Measurements from ENCODE around the gene TSEN54. TPM values are rescaled to one million over a fixed set of nuclear protein-coding genes. Genes with fewer than 3 reads are reported as not detected.
A peak's percentile ranks its signal among the peaks of the same experiment; 100 is the strongest.

TSEN54 gene
- total RNA-seq, 3 donors from 2014 or later = 26.3 to 38.0 (median 28.7) TPM

DNA sequence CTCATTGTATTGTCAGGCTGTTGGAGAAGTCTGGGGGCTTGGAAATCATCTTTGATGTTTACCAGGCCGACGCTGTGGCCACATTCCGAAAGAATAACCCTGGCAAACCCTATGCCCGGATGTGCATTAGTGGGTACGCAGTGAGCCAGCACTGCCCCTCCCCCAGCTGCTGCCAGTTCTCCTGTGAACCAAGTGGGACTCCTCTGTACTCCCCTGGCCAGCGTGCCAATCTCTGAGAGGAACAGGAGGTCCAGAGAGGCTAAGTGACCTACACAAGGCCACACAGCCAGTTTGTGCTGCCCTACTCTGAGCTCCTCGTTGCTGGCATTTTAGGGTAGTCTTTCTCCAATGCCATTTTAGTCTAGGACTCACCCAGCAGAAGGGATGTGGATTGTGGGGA, 7.3 kb downstream of the TSEN54 start:
- Histone ChIP-seq H3K4me3 (no peak overlapping the region), H3K36me3 (ENCODE audit: low read depth) (peaks cover 7% of the 10 kb centered on the region), H3K4me1 (ENCODE audit: low read depth) (peaks cover 13% of the 10 kb centered on the region), H3K9me3 (no peaks in the 10 kb centered on the region)
- ATAC-seq (no peak), DNase-seq (peak in 1 of 3 donors; percentile 54)
- intact Hi-C loops (cut with DNase I, micrococcal nuclease) = no loop called here
- TF ChIP-seq, protein P1, sequence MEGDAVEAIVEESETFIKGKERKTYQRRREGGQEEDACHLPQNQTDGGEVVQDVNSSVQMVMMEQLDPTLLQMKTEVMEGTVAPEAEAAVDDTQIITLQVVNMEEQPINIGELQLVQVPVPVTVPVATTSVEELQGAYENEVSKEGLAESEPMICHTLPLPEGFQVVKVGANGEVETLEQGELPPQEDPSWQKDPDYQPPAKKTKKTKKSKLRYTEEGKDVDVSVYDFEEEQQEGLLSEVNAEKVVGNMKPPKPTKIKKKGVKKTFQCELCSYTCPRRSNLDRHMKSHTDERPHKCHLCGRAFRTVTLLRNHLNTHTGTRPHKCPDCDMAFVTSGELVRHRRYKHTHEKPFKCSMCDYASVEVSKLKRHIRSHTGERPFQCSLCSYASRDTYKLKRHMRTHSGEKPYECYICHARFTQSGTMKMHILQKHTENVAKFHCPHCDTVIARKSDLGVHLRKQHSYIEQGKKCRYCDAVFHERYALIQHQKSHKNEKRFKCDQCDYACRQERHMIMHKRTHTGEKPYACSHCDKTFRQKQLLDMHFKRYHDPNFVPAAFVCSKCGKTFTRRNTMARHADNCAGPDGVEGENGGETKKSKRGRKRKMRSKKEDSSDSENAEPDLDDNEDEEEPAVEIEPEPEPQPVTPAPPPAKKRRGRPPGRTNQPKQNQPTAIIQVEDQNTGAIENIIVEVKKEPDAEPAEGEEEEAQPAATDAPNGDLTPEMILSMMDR (IDR thresholded peaks at IDR 0.05) = no peak

DNA sequence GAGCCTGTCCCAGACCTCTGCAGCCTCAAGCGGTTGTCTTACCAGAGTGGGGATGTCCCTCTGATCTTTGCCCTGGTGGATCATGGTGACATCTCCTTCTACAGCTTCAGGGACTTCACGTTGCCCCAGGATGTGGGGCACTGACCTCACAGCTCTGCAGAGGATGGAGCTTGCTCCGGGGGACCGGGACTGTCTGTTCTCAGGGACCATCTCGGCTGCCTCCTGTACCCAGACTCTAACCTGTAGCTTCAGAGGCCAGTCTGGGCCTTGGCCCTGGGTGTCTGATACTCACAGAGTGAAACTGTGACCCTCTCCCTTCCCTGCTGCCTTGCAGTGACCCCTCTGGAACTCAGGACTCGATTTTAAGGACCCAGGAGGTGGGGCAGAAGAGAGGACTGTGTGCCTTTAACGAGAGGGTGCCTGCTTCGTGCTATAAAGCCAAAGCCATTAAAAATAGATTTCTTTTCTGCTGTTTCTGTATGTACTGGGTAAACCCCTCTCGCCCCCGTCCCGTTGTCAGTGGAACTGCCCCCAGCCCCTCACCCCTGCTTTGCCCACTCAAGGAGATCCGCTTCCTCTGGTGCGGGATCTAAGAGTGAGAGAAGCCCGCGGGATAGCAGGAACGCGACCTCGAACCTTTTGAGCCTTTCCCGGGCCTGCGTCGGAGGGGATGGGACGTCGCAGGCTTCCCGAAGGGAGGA, 8.1 kb downstream of the TSEN54 start:
- intact Hi-C loops (cut with DNase I, micrococcal nuclease) = no loop called here
- no peak for ATAC-seq
- peak overlapping the region; percentile 80 for H3K4me3 ChIP-seq
- H3K9me3 ChIP-seq = no peaks in the 10 kb centered on the region
- H3K36me3 ChIP-seq (ENCODE audit: low read depth) = peaks cover 7% of the 10 kb centered on the region
- H3K4me1 ChIP-seq (ENCODE audit: low read depth) = peaks cover 13% of the 10 kb centered on the region
- TF ChIP-seq, protein P1 (IDR thresholded peaks at IDR 0.05) = no peak
- DNase-seq = peak in 1 of 3 donors; percentile 54

DNA sequence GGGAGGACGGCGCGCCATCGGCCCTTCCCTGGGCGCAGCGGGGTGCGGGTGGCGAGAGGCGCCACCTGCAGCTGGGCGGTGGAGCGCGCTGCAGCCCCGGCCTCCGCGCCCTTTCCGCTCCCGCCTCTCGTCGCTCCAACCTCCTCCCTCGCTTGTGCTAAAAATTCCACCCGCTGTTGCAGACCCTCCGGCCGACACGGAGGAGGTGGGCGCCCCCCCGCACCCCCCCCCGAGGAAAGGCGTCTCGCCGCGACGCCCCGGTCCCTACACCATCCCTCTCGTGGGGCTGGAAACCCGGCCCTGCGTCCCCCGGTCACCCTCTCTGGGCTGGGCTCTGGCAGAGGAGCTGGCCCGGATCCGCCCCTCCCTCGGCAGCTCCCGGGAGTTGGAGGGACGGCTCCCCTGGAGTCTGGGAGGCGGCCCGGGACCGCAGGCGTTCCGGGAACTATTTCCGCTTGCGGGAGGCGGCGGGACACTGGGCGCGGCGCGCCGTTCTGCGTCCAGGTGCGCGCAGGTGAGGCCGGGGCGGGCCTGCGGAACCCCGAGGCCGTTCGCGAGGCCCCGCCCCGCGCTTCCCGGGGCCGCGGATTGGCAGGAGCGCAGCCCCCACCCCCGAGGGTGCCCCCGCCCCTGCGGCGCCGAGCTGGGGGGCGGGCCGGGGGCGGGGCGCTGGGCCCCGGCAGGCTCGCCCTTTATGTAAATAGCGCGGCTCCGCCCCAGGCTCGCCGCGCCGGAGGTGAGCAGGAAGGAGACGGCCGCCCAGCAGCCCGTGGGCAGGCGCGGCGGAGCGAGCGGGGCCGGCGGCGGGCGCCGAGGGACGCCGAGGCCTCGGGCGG, 8.9 kb downstream of the TSEN54 start, which contains the start of gene LLGL2:
Gene LLGL2 (plus strand): TSS at position 728 of the 836 bp plus-strand sequence. CDS start 17,730 bp downstream, outside the sequence.
- TF ChIP-seq, protein P1 (IDR thresholded peaks at IDR 0.05) = no peak
- peak within 1 kb of the TSS; percentile 80 for H3K4me3 ChIP-seq
- intact Hi-C loops (cut with DNase I, micrococcal nuclease) = no loop called here
- no peaks in the 10 kb centered on the region for H3K9me3 ChIP-seq
- ATAC-seq = peak; percentile 85
- H3K36me3 ChIP-seq (ENCODE audit: low read depth) = peaks cover 7% of the 10 kb centered on the region
- peaks cover 18% of the 10 kb centered on the region for H3K4me1 ChIP-seq (ENCODE audit: low read depth)
- peak; percentile 95 to 97 (median 96) for DNase-seq

DNA sequence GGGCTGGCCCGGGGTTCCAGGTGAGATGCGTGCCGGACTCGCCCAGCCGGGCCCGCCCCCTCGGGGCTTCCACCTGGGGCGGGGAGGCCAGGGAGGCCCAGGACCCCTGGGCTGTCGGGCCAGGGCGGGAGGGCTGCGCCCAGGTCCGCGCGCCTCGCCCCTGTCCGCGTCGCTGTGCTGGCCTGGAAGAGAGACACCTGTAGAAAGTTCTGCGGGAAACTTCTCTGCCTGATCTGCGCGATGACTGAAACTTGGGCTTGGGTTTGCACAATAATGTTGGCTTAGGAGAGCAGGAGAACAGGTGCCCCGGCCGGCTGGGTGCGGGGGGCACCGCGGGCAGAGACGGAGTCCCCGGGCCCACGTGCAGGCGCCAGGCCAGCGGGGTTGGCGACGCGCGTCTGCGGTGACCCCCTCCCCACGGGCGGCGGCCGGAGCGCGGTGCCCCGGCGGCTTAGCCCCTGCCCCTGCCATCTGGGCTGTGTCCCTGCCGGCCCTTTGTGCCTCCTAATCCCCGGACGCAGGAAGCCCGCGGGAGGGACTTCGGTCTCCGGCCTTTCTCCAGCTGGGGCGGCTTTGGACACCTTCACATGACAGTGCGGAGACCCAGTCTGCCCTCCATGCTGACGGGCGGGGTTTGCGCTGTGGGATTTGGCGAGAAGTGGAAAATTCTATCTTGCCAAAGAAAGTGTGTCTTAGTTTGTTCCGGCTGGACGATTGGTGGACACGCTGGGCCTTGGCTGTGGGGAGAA, 9.7 kb downstream of the TSEN54 start:
- ATAC-seq = peak; percentile 24
- TF ChIP-seq, protein P1 (IDR thresholded peaks at IDR 0.05) = no peak
- intact Hi-C loops (cut with DNase I, micrococcal nuclease) = no loop called here
- Histone ChIP-seq H3K9me3 (no peaks in the 10 kb centered on the region), H3K4me3 (peak overlapping the region; percentile 80), H3K4me1 (ENCODE audit: low read depth) (peaks cover 25% of the 10 kb centered on the region), H3K36me3 (ENCODE audit: low read depth) (peaks cover 7% of the 10 kb centered on the region)
- peak; percentile 46 to 71 (median 71) for DNase-seq

DNA sequence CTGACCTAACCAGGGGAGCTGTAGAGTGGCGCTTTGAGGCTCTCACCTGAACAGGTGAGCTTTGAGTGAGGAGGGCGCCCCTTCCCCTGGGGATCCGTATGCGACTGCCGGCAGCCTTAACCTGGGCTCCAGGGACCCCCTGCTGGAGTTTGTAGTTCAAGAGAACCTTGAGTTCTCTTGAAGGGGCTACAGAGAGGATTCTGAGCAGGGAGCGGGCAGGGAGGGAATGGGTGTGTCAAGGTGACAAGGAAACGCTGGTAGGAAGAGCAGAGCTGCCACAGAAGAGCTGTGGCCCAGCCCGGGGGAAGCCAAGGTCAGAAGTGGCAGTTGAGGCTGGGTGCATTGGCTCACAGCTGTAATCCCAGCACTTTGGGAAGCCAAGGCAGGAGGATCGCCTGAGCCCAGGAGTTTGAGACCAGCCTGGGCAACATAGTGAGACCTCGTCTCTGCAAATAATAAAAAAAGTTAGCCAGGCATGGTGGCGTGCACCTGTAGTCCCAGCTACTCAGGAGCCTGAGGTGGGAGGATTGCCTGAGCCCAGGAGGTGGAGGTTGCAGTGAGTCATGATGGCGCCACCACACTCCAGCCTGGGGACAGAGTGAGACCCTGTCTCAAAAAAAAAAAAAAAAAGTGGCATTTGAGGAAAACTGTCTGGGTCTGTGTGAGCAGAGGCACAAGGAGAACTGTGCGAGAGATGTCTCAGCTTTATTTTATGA, 10.4 kb downstream of the TSEN54 start:
- peak overlapping the region; percentile 80 for H3K4me3 ChIP-seq
- TF ChIP-seq, protein P1 (IDR thresholded peaks at IDR 0.05) = no peak
- H3K4me1 ChIP-seq (ENCODE audit: low read depth) = peaks cover 31% of the 10 kb centered on the region
- ATAC-seq (peak; percentile 60), DNase-seq (peak; percentile 82 to 88 (median 84))
- intact Hi-C loops (cut with DNase I, micrococcal nuclease) = no loop called here
- no peaks in the 10 kb centered on the region for H3K9me3 ChIP-seq
- H3K36me3 ChIP-seq (ENCODE audit: low read depth) = peaks cover 7% of the 10 kb centered on the region

Measured in mucosa of descending colon (tissue), 3 donors.